Occipital lobe (tissue), 2 donors: Measurements from ENCODE around the gene VSNL1. TPM values are rescaled to one million over a fixed set of nuclear protein-coding genes. Genes with fewer than 3 reads are reported as not detected.

Source experiments
- DNase-seq: peaks from one replicate; lab custom pipeline; 2025; lab: John Stamatoyannopoulos, UW
- total RNA-seq: library from RNA; depleted of rRNA; stranded (reverse); fragments of >200 nt; gene quantifications from one replicate; pipeline ENCODE4 v1.2.3, GENCODE V29; 2014

The VSNL1 gene
- total RNA-seq, 1 donor from 2014 or later: 23.1 TPM

GRCh38 chr2:17689010-17689409 is 148.5 kb downstream of the VSNL1 start:
- no peak for DNase-seq

DNA sequence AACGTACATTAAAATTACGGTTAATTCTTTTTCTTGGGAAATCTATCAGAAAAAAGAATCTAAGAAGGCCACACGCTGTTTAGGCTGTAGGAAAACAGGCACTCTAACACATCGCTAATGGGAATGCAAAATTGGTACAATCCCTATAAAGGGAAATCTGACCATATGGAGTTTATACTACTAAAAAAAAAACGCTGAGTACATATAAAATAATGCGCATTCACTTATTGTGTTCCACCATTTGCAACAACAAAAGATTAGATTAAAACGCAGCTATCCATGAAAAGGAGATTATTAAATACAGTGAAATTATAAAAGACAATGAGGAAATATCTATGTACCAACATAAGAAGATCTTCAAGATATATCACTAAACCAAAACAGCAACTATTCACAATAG is 150.3 kb downstream of the VSNL1 start:
- DNase-seq: no peak

Other genes starting within 250 kb of the VSNL1 start
- 0.47 TPM for gene RAD51AP2, start 22.3 kb upstream of the VSNL1 start, total RNA-seq
- gene SMC6, start 213.1 kb downstream of the VSNL1 start, total RNA-seq: 29.5 TPM
- 11.7 TPM for gene GEN1, start 213.4 kb downstream of the VSNL1 start, total RNA-seq